HepG2 (cell line): ENCODE measurements around the gene HMGN1. TPM values are rescaled to one million over a fixed set of nuclear protein-coding genes. Genes with fewer than 3 reads are reported as not detected.

Experiments
- ADNP ChIP-seq: sonication (generic); formaldehyde crosslinking; IDR thresholded peaks from 2 replicates; pipeline ENCODE4 v1.4.0; 2020; ENCODE audit warnings: missing genetic modification reagents
- CAMTA2 ChIP-seq: sonication (generic); formaldehyde crosslinking; IDR thresholded peaks from 2 replicates; pipeline ENCODE4 v1.4.0; 2020; ENCODE audit warnings: mild to moderate bottlenecking, missing genetic modification reagents, borderline replicate concordance
- MEF2D ChIP-seq: sonication (generic); formaldehyde crosslinking; IDR thresholded peaks from 2 replicates; pipeline ENCODE4 v1.5.1; 2020; ENCODE audit warnings: mild to moderate bottlenecking, missing genetic modification reagents
- NFRKB ChIP-seq: fragments of 450-650 bp; IDR thresholded peaks from 2 replicates; pipeline ENCODE4 v1.6.1; 2017
- NR0B2 ChIP-seq: sonication (generic); formaldehyde crosslinking; IDR thresholded peaks from 2 replicates; pipeline ENCODE4 v1.4.0; 2020; ENCODE audit warnings: mild to moderate bottlenecking, missing genetic modification reagents
- PAF1 ChIP-seq: IDR thresholded peaks from 2 replicates; pipeline ENCODE4 v1.6.1; 2016; ENCODE audit warnings: missing genetic modification reagents, missing compliant biosample characterization
- PRDM4 ChIP-seq: sonication (generic); formaldehyde crosslinking; IDR thresholded peaks from 2 replicates; pipeline ENCODE4 v1.9.0; 2021; ENCODE audit warnings: missing genetic modification reagents, borderline replicate concordance
- RARA ChIP-seq: IDR thresholded peaks from 2 replicates; pipeline ENCODE4 v1.6.1; 2016; ENCODE audit warnings: missing genetic modification reagents, missing compliant biosample characterization
- RNF2 ChIP-seq: fragments of 450-650 bp; conservative IDR thresholded peaks from 2 replicates; pipeline ENCODE4 v1.6.1; 2016; ENCODE audit warnings: low read depth
- SNAPC5 ChIP-seq: sonication (generic); formaldehyde crosslinking; IDR thresholded peaks from 2 replicates; pipeline ENCODE4 v1.8.1; 2023; ENCODE audit warnings: mild to moderate bottlenecking, missing genetic modification reagents, borderline replicate concordance
- TOE1 ChIP-seq: sonication (generic); formaldehyde crosslinking; IDR thresholded peaks from 2 replicates; pipeline ENCODE4 v1.4.0; 2020; ENCODE audit warnings: mild to moderate bottlenecking, missing genetic modification reagents
- ZNF230 ChIP-seq: sonication (generic); formaldehyde crosslinking; IDR thresholded peaks from 2 replicates; pipeline ENCODE4 v1.4.0; 2020; ENCODE audit warnings: mild to moderate bottlenecking, missing genetic modification reagents
- ZNF496 ChIP-seq: sonication (generic); formaldehyde crosslinking; IDR thresholded peaks from 2 replicates; pipeline ENCODE4 v1.8.1; 2023; ENCODE audit warnings: mild to moderate bottlenecking, moderate library complexity, missing genetic modification reagents; ENCODE audit not compliant: insufficient replicate concordance
- ZNF720 ChIP-seq: sonication (generic); formaldehyde crosslinking; IDR thresholded peaks from 2 replicates; pipeline ENCODE4 v1.4.0; 2020; ENCODE audit warnings: missing genetic modification reagents
- polyA plus RNA-seq, 8 experiments: library from polyadenylated mRNA; depleted of rRNA in 3 of 8; stranded (reverse) in 7 of 8; unstranded in 1 of 8; fragments of >200 nt; fragmentation: Illumina TruSeq in 4 of 8; extraction: Trizol in 4 of 8; gene quantifications; 2 replicates each; pipeline versions ENCODE4 v1.2.1 to v1.2.3, GENCODE V29; 2011 to 2016; ENCODE audit warnings: low read depth in 4 of 8, missing spikeins in 1 of 8, mixed read lengths in 1 of 8; ENCODE audit not compliant: insufficient read depth in 1 of 8
- total RNA-seq, 5 experiments: library from RNA; depleted of rRNA; stranded (reverse); fragments of >200 nt; fragmentation: Illumina TruSeq; extraction: Trizol; gene quantifications; 2 replicates each; pipeline ENCODE4 v1.2.3, GENCODE V29; 2016; ENCODE audit warnings: low read depth in 1 of 5
- TF ChIP-seq, protein P1 (sequence below): sonication (generic); formaldehyde crosslinking; IDR thresholded peaks from 2 replicates; pipeline ENCODE4 v1.4.0; 2020; ENCODE audit warnings: missing genetic modification reagents
- TF ChIP-seq, protein P2 (sequence below): sonication (generic); formaldehyde crosslinking; IDR thresholded peaks from 2 replicates; pipeline ENCODE4 v1.4.0; 2020; ENCODE audit warnings: low read depth, mild to moderate bottlenecking, missing genetic modification reagents
- TF ChIP-seq, protein P3 (sequence below): sonication (generic); IDR thresholded peaks from 2 replicates; pipeline ENCODE4 v1.6.1; 2016; ENCODE audit warnings: low read depth, borderline replicate concordance

HMGN1 gene
- total and polyA plus RNA-seq, 2 of the 13 experiments (the other 11 are each of a cell fraction or from before 2014, with no cell fraction given) = 104 to 286 TPM

DNA sequence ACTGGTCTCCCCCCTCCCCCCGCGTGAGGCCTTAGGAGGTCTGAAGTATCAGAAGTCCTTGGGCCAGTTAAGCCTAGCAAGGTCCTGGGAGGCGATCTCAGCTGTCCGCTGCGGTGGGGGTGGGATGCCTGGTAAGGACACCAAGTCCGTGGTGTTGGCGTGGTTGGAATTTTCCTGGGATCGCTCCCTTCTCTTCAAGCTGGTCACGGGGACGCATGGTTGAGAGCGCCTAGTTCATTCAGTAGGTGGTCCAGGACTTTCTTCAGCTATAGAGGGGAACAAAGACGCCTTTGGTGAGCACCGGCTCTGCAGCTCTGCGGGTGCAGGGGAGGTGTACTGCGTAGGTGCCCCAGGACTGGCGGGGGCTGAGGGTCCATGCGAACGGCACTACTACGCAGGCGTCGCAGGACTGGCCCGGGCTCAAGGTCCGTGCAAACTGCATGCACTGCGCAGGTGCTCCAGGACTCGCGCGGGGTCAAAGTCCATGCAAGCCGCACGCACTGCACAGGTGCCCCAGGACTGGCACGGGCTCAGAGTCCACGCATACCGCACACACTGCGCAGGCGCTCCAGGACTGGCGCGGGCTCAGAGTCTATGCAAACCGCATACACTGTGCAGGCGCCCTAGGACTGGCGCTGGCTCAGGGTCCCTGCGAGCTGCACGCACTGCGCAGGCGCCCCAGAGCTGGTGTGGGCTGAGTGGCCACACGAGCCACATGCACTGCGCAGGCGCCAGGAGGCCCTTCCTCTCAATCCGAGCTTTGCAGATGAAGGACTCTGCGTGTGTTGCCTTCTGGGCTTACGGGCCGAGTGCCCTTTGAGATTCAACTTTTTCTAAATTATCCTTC lies 36.6 kb upstream of the HMGN1 start (continued):
- TF ChIP-seq TOE1 (CRISPR knock-in tag) (peak; percentile 78; the same call in 1 of the 2 replicates), RNF2 (no peak), ZNF230 (CRISPR knock-in tag) (no peak), ADNP (CRISPR knock-in tag) (no peak), NR0B2 (CRISPR knock-in tag) (no peak), RARA (CRISPR knock-in tag) (peak; percentile 69), ZNF496 (CRISPR knock-in tag) (no peak), ZNF720 (CRISPR knock-in tag) (no peak), CAMTA2 (CRISPR knock-in tag) (no peak), PRDM4 (no peak), SNAPC5 (CRISPR knock-in tag) (no peak), NFRKB (no peak), MEF2D (CRISPR knock-in tag) (no peak; the same call in 1 of the 2 replicates), PAF1 (0 out of 2 replicates have a peak, but pooled peaks have one; percentile 1)
- TF ChIP-seq, protein P1, sequence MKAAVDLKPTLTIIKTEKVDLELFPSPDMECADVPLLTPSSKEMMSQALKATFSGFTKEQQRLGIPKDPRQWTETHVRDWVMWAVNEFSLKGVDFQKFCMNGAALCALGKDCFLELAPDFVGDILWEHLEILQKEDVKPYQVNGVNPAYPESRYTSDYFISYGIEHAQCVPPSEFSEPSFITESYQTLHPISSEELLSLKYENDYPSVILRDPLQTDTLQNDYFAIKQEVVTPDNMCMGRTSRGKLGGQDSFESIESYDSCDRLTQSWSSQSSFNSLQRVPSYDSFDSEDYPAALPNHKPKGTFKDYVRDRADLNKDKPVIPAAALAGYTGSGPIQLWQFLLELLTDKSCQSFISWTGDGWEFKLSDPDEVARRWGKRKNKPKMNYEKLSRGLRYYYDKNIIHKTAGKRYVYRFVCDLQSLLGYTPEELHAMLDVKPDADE = no peak
- TF ChIP-seq, protein P2, sequence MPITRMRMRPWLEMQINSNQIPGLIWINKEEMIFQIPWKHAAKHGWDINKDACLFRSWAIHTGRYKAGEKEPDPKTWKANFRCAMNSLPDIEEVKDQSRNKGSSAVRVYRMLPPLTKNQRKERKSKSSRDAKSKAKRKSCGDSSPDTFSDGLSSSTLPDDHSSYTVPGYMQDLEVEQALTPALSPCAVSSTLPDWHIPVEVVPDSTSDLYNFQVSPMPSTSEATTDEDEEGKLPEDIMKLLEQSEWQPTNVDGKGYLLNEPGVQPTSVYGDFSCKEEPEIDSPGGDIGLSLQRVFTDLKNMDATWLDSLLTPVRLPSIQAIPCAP (CRISPR knock-in tag) = no peak
- TF ChIP-seq, protein P3, sequence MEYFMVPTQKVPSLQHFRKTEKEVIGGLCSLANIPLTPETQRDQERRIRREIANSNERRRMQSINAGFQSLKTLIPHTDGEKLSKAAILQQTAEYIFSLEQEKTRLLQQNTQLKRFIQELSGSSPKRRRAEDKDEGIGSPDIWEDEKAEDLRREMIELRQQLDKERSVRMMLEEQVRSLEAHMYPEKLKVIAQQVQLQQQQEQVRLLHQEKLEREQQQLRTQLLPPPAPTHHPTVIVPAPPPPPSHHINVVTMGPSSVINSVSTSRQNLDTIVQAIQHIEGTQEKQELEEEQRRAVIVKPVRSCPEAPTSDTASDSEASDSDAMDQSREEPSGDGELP = peak; percentile 14; the same call in 1 of the 2 replicates
